Adipose tissue (tissue), 3 donors: ENCODE measurements around the gene HSD17B13. TPM values are rescaled to one million over a fixed set of nuclear protein-coding genes. Genes with fewer than 3 reads are reported as not detected.
"Not testable (repeated sequence)": the region's sequence is repeated elsewhere in the genome, so short reads cannot be mapped to it uniquely, and the experiment has no call there.

Source experiments
- H3K27ac ChIP-seq: one replicate; pipeline ENCODE4 v1.5.1; 2013; ENCODE audit warnings: low read depth, low read length
- WGBS, 3 donors: extraction: QIAGEN DNeasy Blood & Tissue Kit; methylation state at CpG; one replicate each; pipeline ENCODE4 v1.1.7; 2013; 5-methylcytosine and 5-hydroxymethylcytosine counted together
- polyA plus RNA-seq, 3 donors: library from polyadenylated mRNA; stranded (reverse); fragments of 200-250 nt; gene quantifications; one replicate each; pipeline ENCODE4 v1.2.3, GENCODE V29; 2013
- donor health status: healthy with polysubstance abuse.
- donor health status: Bipolar disorder and iron deficiency.
- donor health status: healthy.

The HSD17B13 gene, protein sequence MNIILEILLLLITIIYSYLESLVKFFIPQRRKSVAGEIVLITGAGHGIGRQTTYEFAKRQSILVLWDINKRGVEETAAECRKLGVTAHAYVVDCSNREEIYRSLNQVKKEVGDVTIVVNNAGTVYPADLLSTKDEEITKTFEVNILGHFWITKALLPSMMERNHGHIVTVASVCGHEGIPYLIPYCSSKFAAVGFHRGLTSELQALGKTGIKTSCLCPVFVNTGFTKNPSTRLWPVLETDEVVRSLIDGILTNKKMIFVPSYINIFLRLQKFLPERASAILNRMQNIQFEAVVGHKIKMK
- 1 to 10 TPM in 1 of 3 donors, under 1 TPM in 2; 0.34 to 1.6 (median 0.40) TPM for polyA plus RNA-seq

DNA sequence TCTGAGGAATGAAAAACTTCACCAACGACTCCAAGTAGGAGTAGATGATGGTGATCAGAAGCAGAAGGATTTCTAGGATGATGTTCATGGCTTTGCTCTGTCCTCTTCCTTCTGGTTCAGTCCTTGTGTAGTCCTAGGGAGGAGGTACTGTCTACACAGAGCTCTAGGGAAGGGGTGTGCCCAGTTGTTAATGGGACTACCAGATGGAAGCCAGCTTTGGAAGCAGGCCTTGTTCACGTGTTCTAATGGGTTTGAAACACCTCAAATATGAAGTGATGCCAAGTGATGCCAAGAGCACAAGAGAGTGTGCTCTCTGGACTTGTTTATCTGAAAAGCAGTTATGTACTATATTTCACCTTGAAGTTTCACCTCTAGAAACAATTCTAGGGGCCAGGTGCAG lies at the start of gene HSD17B13:
Gene HSD17B13, minus strand, starts transcription at position 129 of the 400 bp plus-strand sequence. Its CDS starts 41 bp downstream, at position 88.
- 61 to 74% (median 71%) methylated on average over 2 of the region's 2 CpGs for WGBS, 3 donors
- no peak within 1 kb of the TSS for H3K27ac ChIP-seq

DNA sequence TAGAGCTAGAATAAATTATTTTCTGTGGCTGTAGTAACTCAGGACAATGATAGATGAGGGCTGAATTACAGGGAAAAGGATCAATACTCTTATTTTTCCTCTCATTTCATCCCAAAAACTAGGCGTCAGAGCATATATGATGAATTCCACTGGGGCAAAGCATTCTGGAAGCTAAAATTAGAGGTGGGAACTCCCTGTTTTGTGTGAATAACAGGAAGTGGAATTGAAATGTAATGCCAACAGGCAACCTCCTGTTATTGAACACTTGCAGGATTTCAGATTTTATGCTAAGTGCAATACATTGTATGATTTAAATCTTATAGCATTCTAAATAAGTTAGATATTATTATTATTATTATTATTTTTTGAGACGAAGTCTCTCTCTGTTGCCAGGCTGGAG lies 47.4 kb upstream of the HSD17B13 start:
- no peak overlapping the region for H3K27ac ChIP-seq
- WGBS, 3 donors = 70 to 77% (median 74%) methylated on average over 2 of the region's 2 CpGs

DNA sequence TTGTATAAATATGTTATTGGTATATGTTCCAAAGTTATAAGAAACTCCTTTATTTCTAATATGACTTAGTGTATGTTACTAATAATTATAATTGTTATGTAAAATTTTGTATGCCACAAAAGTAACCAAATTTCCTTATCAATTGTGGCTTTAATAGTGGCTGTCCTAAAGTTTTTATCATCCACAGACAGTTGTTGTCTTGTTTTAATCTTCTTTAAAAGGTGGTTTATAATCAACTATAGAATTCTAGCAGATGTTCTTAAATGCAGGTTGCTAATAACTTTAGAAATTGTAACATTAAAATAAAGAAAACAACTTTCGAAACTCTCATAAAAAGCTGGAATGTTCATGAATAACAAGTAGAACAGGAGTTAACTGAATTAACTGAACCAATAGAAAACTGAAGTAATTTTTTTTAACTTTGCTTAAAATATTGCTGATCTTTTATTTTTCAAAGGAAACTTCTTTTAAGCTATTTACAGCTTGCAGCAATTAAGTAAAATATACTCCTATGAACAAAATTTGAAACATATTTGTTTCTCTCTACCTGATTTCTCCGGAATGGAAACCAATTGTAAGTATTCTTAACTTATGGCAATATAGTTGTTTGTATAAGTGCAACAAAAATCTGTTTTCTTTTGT lies 44.0 kb upstream of the HSD17B13 start:
- WGBS, 3 donors = 49 to 98% (median 76%) methylated on average over 2 of the region's 2 CpGs

DNA sequence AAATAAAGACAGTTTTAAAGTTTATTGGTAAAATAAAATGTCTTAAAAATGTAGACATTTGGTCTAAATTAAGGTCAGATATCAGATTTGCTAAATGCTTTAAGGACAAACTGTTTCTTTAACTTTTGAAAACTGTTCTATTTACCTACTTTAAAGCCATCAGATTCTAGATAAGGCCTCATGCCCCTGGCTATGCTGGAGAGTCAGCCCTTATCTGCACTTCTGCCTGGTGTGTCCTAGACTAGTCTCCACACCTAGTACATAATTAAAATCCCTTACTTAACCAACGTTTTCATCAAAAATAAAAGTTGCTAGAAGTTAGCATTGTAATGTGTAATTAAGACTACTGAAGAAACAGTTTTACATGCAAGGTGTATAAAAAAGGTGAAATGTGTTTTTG lies 42.7 kb upstream of the HSD17B13 start:
- 35 to 79% (median 71%) methylated on average over 1 of the region's 1 CpG for WGBS, 3 donors
- H3K27ac ChIP-seq = no peak overlapping the region

More for the DNA sequence above, 44.0 kb upstream of the HSD17B13 start:
- H3K27ac ChIP-seq = no peak overlapping the region

DNA sequence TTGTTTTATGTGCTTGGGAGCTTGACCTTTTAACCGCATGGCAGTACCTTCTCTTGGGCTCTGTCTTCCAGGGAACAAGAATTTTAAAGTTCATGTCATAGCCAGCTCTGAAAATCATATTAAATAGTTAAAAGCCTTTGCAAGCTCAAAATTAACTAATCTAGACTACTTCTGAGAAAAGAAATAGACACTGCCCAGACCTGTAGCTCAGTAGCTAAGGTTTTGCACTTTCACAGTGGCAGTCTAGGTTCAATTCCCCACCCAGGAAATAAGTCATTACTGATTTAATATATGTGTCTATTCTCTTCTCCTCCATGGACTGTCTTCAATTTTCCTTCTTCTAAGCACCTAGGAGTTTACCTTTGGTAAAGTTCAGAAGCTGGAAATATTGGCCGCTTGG lies 40.9 kb upstream of the HSD17B13 start:
- no peak overlapping the region for H3K27ac ChIP-seq
- WGBS, 3 donors = 95 to 100% (median 96%) methylated on average over 2 of the region's 2 CpGs

DNA sequence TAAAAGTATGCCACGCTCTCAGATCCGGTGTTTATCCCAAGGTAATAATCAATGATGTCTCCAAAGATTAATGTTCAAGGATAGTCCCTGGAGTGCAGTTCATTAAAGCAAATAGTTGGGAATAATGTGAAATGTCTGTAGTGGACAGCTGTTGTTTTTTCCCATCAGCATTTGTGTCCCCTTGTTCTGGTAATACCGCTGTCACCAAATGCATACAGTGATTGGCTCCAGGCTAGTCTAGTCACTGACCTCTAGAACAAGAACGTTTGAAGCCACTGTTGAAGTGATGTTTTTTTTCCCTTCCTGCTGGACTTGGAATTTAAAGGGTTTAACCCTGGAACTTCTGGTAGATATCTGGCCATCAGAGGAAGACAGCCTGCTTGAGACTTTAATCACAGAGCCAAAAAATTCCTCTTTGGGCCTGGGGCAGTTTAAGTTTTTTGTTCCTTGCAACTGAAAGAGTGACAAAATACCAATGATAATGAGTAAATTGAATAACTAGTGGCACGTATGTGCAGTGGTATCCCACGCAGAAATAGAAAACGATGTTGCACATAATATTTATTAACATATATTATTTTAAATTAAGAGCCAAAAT lies 37.8 kb upstream of the HSD17B13 start:
- WGBS, 3 donors = 47 to 80% (median 73%) methylated on average over 7 of the region's 7 CpGs
- no peak overlapping the region for H3K27ac ChIP-seq

DNA sequence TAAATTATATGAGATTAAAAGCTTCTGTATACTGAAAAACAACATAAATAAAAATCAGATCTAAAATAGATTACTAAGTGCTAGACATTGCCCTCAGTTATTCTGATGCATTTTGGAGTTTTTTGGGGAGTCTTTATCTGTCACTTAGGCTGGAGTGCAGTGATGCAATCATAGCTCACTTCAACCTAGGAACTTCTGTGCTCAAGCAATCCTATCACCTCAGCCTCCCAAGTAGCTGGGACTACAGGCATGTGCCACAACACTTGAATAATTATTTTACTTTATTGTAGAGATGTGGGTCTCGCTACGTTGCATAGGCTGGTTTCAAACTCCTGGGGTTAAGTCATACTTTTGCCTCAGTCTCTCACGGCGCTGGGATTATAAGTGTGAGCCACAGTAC lies 36.6 kb upstream of the HSD17B13 start:
- WGBS, 3 donors = 99% methylated on average over 4 of the region's 4 CpGs
- no peak overlapping the region for H3K27ac ChIP-seq

DNA sequence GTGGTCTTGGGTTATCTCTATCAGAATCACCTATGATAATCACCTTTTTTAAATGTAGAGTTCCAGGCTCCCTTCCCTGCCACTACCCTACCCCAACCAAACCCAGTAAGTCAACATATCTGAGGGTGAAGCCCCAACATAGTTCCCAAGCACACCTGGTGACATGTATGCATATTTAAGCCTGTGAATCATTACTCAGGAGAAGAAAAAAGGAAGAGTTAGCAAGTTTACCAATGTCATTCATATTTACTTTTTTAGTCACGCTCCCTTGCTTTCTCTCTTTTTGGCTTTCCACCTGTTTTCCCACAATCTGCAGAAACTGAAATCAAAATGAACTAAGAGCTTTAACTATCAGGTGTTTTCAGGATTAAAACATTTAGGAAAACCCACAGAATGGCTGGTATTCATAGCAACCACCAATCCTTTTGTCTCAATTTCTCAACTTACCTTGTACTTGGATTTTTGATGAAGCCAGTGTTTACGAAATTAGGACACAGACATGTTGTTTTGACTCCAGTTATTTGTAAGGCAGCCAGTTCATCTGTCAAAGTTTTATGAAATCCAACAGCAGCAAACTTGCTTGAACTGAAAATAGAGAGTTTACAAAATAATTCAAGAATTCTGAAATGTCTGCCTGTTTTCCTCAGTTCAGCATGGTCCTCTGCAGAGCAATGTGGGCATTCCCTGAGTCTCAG lies 34.3 kb upstream of the HSD17B13 start:
- H3K27ac ChIP-seq = no peak overlapping the region
- WGBS, 3 donors = 59 to 86% (median 83%) methylated on average over 2 of the region's 2 CpGs

DNA sequence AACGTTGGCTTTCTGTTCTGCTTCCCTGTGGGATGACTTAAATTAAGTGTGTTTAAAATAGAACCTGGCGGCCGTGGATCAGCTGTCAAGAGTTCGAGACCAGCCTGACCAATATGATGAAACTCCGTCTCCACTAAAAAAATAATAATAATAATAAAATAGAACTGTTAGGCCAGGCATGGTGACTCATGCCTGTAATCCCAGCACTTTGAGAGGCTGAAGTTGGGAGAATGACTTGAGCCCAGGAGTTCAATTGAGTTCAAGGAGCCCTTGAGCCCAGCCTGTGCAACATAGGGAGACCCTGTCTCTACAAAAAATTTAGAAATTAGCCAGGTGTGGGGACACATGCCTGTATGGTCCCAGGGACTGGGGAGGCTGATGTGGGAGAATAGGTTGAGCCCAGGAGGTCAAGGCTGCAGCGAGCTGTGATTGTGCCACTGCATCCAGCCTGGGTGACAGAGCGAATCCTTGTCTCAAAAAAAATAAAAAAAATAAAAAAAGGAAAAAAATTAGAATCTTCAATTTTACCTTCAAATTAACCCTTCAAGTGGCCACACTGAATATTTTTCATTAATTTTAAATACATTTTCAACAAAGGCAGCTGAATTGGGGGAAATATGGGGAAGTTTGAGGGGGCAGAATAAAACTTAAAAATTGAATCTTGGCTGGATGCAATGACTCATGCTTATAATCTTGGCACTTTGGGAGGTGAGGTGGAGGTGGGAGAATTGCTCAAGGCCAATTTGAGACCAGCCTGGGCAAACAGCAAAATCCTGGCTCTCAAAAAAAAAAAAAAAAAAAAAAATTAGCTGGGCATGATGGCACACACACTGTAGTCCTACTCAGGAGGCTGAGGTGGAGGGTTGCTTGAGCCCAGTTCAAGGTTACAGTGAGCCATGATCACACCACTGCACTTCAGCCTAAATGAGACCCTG lies 31.8 kb upstream of the HSD17B13 start:
- H3K27ac ChIP-seq = no peak overlapping the region
- WGBS, 3 donors = 61 to 67% (median 63%) methylated on average over 7 of the region's 7 CpGs

DNA sequence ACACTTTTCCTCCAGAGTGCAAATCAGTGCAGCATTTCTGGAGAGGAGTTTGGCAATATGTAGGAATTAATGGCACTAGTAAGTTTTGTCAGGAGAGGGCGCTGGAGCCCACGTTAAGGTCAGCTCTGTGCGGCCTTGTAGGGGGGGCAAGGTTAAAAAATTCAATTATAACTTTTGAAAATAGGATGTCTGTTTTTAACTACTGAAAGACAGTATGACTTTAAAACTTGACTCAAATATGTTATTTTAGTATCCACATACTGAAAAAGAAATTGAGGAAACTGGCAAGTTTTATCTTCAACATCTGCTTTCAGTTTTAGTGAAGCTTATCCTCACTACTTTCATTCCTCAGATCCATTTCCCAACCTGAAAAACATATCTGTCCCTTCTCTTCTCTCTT lies 30.9 kb upstream of the HSD17B13 start:
- WGBS, 3 donors = 3 to 48% (median 35%) methylated on average over 3 of the region's 3 CpGs
- no peak overlapping the region for H3K27ac ChIP-seq

DNA sequence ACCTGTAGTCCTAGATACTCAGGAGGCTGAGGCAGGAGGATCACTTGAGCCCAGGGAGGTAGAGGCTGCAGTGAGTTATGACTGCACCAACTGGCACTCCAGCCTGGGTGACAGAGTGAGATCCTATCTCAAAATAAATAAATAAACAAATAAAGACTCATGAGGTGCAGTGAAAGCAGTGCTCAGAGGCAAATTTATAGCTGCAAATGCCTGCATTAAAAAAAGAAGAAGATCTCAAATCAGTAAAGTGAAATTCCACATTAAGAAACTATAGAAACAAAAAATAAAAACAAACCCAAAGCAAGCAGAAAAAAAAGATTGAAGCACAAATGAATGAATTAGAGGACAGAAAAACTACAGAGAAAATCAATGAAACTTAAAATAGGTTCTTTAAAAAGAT lies 22.5 kb upstream of the HSD17B13 start:
- no peak overlapping the region for H3K27ac ChIP-seq

DNA sequence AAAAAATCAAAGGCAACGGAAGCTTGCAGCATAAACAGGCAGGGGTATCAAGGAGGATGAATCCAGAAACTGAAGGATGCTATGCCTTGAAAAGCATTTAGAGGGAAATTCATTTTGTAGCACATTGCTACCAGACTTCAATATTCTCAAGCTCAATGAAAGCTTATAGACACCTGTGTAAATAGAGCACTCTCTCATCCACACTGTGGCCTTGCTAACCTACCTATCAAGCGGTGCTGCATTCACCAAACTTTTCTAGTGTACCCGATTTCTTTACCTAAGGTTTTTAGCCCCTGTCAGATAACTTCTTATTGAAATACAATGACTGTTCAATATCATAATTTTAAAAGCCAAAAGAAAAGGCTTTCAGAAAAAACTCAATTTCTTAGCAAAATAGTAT lies 20.2 kb upstream of the HSD17B13 start:
- no peak overlapping the region for H3K27ac ChIP-seq
- whole genome bisulfite sequencing, 3 donors = 70 to 95% (median 93%) methylated on average over 3 of the region's 3 CpGs

DNA sequence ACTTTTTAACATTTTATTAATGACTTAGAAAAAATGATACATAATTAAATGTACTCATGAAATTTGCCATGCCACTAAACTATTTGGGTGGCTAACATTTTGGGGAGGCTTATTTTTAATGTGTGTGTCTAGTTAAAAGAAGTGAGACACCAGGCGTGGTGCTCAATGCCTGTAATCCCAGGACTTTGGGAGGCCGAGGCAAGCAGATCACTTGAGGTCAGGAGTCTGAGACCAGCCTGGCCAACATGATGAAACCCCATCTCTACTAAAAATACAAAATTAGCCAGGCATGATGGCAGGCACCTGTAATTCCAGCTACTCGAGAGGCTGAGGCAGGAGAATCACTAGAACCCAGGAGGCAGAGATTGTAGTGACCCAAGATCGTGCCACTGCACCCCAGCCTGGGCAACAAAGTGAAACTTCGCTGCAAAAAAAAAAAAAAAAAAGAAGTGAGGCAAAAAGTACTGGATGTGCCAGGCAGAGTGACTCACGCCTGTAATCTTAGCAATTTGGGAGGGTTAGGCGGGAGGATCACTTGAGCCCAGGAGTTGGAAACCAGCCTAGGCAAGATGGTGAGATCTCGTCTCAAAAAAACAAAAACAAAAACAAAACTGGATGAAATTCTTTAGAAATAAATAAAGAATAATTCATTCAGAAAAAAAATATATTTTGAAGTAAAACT lies 19.4 kb upstream of the HSD17B13 start:
- not testable (repeated sequence) for H3K27ac ChIP-seq
- 67 to 78% (median 76%) methylated on average over 8 of the region's 8 CpGs for WGBS, 3 donors

DNA sequence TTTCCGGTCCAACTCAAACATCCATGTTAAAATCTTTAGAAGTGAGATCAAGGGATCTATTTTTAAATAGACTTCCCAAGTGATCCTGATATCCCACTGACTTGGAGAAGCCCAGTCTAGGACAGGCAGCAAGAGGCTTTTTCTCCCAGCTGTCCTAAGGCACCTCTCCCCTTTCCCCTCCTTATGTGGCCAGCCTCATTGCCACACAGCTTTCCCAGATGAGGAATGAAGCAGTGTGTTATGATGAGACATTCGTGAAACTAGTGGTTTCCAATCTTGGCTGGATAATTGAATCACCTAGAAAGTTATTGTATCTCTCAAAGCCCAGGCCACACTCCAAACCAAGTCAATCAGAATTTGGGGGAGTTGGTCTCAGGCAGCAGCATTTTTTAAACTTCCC lies 16.8 kb upstream of the HSD17B13 start:
- H3K27ac ChIP-seq = no peak overlapping the region
- WGBS, 3 donors = 83 to 87% (median 84%) methylated on average over 2 of the region's 2 CpGs

DNA sequence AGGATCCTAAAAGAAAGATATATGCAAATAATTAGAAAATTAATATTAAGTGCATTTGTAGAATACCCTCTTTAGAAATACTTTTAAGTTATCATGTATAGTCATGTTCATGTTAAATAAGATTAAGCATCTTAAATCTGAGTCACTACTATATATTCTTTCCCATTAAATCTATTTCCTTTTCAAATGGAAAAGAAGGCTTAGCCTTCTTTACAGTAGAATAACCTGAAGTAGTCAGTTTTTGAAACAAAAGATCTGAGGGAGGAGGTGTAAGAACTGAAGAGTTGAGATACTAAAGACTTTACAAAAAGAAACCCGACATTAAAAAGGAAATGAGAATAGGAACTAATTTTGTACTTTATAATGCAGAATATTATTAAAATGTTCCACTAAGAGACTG lies 14.7 kb upstream of the HSD17B13 start:
- 76 to 89% (median 80%) methylated on average over 1 of the region's 1 CpG for WGBS, 3 donors
- H3K27ac ChIP-seq = no peak overlapping the region

DNA sequence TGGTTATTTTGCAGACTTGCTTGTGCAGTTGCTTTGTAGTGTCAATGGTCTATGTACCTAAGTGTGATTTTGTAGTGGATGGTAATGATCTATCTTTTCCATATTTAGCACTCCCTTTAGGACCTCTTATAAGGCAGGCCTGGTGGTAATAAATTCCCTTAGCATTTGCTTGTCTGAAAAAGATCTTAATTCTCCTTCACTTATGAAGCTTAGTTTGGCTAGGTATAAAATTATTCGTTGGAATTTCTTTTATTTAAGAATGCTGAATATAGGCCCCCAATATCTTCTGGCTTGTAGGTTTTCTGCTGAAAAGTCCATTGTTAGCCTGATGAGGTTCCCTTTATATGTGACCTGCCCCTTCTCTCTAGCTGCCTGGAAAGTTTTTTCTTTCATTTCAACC lies 10.6 kb upstream of the HSD17B13 start:
- 100% methylated on average over 1 of the region's 1 CpG for WGBS, 3 donors
- H3K27ac ChIP-seq = no peak overlapping the region

DNA sequence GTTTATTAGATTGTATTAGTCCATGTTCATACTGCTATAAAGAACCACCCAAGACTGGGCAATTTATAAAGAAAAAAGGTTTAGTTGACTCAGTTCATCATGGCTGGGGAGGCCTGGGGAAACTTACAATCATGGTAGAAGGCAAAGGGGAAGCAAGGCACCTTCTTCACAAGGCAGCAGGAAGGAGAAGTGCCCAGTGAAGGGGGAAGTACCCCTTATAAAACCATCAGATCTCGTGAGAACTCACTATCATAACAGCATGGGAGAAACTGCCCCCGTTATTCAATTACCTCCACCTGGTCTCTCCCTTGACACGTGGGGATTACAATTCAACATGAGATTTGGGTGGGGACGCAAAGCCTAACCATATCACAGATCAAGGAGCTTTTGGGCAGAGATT lies 8.1 kb upstream of the HSD17B13 start:
- H3K27ac ChIP-seq = no peak overlapping the region
- WGBS, 3 donors = 84 to 91% (median 89%) methylated on average over 4 of the region's 4 CpGs

DNA sequence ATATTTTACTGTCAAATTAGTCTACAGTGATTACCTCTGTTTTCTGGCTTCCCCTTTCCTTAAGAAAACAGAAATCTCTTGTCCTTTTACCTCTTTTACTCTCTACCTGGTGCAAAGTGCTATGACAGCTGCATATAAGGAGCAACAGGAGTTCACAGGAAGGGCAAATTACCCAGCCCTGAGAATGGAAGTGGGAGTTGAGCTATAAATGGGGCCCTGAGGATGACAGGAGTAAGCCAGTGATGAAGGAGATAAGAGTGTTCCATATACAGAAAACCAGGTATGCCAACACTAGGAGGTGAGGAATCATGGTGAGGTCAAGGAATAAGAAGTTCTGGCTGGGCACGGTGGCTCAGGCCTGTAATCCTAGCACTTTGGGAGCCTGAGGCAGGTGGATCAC lies 4.5 kb upstream of the HSD17B13 start:
- no peak overlapping the region for H3K27ac ChIP-seq
- 88 to 100% (median 94%) methylated on average over 1 of the region's 1 CpG for WGBS, 3 donors
